Cardiac fibroblast (primary cell): ENCODE results near the gene AKIRIN2.

Experiments
- DNase-seq, 2 donors: peaks; one replicate each; pipeline versions ENCODE4 v3.0.0 to v3.0.0-alpha.2; 2010; ENCODE audit warnings: low read depth in 2 of 2
- H3K4me3 ChIP-seq, 2 donors: replicated peaks in 1 of 2; 1 replicate in 1 of 2; 2 replicates in 1 of 2; pipeline ENCODE4 v1.5.1; 2011; ENCODE audit warnings: low read depth in 2 of 2, low read length in 2 of 2, mild to moderate bottlenecking in 2 of 2, moderate library complexity in 1 of 2
- CTCF ChIP-seq: IDR thresholded peaks from one replicate; pipeline ENCODE4 v1.5.1; 2011; ENCODE audit warnings: low read depth, mild to moderate bottlenecking, low read length, inconsistent platforms

AKIRIN2 gene

GRCh38 chr6:87645080-87645479 is 57.0 kb downstream of the AKIRIN2 start:
- TF ChIP-seq CTCF = no peak
- no peak for DNase-seq
- no peak overlapping the region for H3K4me3 ChIP-seq

GRCh38 chr6:87641065-87641692 is 60.9 kb downstream of the AKIRIN2 start:
- no peak for DNase-seq
- H3K4me3 ChIP-seq = no peak overlapping the region
- TF ChIP-seq CTCF = no peak

GRCh38 chr6:87639373-87639772 is 62.7 kb downstream of the AKIRIN2 start:
- no peak for TF ChIP-seq CTCF
- H3K4me3 ChIP-seq = no peak overlapping the region
- DNase-seq = no peak

GRCh38 chr6:87637106-87637505 is 64.9 kb downstream of the AKIRIN2 start:
- no peak for TF ChIP-seq CTCF
- no peak overlapping the region for H3K4me3 ChIP-seq
- DNase-seq = no peak

GRCh38 chr6:87636315-87636714 is 65.7 kb downstream of the AKIRIN2 start:
- no peak for DNase-seq
- no peak for TF ChIP-seq CTCF
- H3K4me3 ChIP-seq = no peak overlapping the region

- no peak for TF ChIP-seq CTCF
- H3K4me3 ChIP-seq = no peak overlapping the region
- DNase-seq = no peak
These were observed 68.2 kb downstream of the AKIRIN2 start for GRCh38 chr6:87633851-87634250.

GRCh38 chr6:87630746-87631145 is 71.3 kb downstream of the AKIRIN2 start:
- no peak for TF ChIP-seq CTCF
- no peak overlapping the region for H3K4me3 ChIP-seq

More at GRCh38 chr6:87630746-87631145, 71.3 kb downstream of the AKIRIN2 start:
- no peak for DNase-seq
